ENCODE results near the gene CRB2.

CRB2 gene

DNA sequence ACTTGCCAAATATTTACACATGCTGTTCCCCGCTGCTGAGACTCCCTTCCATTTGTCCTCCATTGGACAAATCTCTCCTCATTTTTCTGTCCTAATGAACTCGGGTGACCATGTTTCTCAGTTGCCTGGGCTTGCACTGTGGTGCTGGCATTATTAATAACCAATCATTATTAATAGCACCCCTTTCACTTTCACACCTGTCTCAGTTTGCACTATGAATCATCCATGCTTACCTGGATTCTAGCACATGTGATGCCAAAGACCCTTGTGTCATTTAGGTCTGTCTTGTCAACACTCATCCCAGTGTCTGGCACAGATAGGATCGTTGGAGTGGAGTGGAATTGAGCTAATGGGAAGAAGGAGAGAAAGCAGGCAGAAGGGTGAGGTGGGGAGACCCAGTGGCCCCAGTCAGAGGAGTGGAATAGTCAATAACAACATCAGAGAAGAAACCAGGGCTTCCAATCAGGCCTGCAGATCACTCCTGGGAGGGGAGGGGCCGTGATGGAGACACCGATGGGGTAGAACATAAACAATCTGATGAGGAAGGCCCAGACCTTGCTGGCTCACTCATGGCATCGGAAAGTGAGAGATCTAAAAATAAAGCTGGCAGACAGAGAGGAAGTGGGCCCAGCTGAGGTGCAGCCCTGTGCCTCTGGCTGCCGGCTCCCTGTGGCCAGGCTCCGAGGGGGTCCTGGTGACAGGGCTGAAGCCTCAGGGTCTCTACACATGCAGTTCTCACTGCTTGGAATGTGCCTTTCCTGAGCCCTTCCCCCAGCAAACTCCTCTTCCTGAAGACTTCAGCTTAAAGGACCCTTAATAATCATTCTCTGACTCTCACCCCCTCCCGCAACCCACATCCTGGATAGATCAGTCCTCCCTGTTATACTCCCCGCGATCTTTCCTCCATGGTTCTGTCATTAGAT lies 33.5 kb upstream of the CRB2 start:
- no peak for DNase-seq (ENCODE audit: extremely low read depth, low read depth)
- TF ChIP-seq, protein P1, sequence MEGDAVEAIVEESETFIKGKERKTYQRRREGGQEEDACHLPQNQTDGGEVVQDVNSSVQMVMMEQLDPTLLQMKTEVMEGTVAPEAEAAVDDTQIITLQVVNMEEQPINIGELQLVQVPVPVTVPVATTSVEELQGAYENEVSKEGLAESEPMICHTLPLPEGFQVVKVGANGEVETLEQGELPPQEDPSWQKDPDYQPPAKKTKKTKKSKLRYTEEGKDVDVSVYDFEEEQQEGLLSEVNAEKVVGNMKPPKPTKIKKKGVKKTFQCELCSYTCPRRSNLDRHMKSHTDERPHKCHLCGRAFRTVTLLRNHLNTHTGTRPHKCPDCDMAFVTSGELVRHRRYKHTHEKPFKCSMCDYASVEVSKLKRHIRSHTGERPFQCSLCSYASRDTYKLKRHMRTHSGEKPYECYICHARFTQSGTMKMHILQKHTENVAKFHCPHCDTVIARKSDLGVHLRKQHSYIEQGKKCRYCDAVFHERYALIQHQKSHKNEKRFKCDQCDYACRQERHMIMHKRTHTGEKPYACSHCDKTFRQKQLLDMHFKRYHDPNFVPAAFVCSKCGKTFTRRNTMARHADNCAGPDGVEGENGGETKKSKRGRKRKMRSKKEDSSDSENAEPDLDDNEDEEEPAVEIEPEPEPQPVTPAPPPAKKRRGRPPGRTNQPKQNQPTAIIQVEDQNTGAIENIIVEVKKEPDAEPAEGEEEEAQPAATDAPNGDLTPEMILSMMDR (IDR thresholded peaks at IDR 0.05; ENCODE audit: low read depth, low read length) = no peak

DNA sequence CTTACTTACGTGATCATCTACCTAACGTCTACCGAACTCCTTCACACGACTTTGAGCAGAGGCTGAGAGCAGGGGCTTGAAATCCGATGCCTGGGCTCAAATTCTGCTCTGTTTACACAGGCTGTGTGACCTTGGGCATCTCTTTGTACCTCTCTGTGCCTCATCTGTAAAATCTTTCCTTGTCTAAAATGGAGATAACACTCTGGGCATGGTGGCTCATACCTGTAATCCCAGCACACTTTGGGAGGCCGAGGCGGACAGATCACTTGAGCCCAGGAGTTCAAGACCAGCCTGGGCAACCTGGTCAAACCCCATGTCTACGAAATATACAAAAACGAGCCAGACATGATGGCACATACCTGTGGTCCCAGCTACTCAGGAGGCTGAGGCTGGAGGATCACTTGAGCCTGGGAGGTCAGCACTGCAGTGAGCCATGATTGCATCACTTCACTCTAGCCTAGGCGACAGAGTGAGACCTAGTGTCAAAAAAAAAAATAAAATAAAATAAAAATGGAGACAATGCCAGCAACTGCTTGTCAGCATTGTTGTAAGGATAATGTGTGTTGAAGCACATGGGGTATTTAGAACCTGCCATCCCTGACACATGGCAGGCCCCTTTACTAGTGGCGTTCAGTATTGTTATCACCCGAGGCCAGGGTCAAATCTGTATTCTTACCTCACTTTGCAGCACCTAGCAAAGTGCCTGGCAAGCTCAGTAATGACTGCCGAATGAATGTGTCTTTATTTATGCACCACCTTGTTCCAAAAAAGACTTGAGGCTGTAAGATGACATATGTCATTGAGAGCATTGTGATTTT lies 32.6 kb upstream of the CRB2 start:
- TF ChIP-seq, protein P1 (IDR thresholded peaks at IDR 0.05; ENCODE audit: low read depth, low read length) = no peak
- DNase-seq (ENCODE audit: extremely low read depth, low read depth) = no peak

DNA sequence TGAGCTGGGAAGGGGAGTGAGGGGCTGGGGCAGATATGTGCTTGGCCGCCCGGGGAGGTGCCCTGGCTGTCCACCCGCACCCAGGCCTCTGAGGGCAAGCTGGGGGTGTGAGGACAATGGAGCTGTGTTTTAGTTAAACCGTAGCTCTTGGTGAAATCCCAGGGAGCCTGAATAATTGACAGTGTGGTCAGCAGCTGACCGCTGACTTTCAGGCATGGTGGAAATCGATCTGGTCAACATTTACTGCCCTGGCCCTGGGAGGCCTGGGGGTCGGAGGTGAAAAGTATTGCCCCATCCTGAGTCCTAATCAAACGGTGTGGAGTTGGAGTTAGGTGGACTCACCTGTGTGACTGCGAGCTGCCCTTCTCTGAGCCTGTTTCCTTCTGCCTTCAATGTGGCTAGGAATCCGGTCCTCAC lies 31.2 kb upstream of the CRB2 start:
- DNase-seq (ENCODE audit: extremely low read depth, low read depth) = no peak
- TF ChIP-seq, protein P1 (IDR thresholded peaks at IDR 0.05; ENCODE audit: low read depth, low read length) = no peak

DNA sequence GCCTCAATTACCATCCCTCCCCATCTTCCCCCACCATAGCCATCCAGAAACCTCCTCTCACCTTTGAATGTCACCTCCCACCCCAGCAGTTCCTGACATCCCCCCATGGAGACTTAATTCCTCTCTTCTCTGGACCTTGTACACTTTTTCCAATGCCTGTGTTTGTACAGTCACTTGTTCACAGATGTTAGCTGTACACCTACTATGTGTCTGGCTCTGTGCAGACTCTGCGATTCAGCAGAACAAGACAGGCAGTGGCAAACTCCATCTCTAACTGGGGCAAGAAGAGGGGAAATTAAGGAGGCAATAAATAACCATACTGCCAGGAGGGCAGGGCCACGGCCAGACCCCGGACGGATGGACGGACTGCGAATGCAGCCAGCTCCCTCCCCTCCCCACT lies 29.8 kb upstream of the CRB2 start:
- DNase-seq (ENCODE audit: extremely low read depth, low read depth) = no peak
- TF ChIP-seq, protein P1 (IDR thresholded peaks at IDR 0.05; ENCODE audit: low read depth, low read length) = no peak

DNA sequence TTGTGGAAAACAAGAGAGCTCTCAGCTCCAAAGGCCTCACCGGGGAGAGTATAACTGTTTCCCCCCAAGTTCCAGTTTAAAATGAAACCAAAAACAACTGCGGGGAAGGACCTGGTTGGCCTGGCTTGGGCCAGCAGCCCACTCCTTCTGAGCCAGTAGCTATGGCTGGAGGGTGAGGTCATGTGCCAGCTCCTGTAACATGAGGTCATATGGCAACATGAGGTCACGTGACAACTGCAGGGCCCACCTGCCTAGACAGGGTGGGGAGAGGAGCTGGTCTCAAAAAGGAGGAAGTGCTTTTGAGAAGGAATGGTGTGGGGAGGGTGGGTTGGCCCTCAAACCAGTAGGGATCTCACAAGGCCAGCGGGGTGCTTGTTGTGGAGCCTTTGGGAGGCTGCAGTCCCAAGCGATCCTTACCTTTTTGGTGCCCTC lies 29.3 kb upstream of the CRB2 start:
- DNase-seq (ENCODE audit: extremely low read depth, low read depth) = no peak
- TF ChIP-seq, protein P1 (IDR thresholded peaks at IDR 0.05; ENCODE audit: low read depth, low read length) = no peak

DNA sequence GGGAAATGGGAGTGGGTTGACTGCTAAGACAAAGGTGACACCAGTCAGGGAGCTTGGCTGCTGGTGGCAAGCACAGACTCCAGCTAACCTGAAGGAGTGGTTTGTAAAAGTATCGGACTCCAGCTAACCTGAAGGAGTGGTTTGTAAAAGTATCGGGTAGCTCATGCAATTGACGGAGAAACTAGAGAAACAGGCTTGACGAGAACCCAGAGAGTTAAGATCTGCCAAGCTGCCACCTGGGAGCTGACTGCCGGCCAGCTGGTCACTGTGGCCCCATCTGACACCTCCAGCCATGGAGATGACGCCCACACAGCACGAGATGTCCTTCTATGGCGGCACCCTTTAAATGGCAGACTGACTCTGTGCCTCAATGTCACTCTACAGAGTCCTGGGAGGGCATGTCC lies 28.3 kb upstream of the CRB2 start:
- no peak for DNase-seq (ENCODE audit: extremely low read depth, low read depth)
- TF ChIP-seq, protein P1 (IDR thresholded peaks at IDR 0.05; ENCODE audit: low read depth, low read length) = no peak

All from AG09319 (cell line).